ENCODE data around the gene TMED7. TPM values are rescaled to one million over a fixed set of nuclear protein-coding genes. Genes with fewer than 3 reads are reported as not detected.

The TMED7 gene
- total RNA-seq, 3 donors from 2014 or later = 89.0 to 113 (median 104) TPM

DNA sequence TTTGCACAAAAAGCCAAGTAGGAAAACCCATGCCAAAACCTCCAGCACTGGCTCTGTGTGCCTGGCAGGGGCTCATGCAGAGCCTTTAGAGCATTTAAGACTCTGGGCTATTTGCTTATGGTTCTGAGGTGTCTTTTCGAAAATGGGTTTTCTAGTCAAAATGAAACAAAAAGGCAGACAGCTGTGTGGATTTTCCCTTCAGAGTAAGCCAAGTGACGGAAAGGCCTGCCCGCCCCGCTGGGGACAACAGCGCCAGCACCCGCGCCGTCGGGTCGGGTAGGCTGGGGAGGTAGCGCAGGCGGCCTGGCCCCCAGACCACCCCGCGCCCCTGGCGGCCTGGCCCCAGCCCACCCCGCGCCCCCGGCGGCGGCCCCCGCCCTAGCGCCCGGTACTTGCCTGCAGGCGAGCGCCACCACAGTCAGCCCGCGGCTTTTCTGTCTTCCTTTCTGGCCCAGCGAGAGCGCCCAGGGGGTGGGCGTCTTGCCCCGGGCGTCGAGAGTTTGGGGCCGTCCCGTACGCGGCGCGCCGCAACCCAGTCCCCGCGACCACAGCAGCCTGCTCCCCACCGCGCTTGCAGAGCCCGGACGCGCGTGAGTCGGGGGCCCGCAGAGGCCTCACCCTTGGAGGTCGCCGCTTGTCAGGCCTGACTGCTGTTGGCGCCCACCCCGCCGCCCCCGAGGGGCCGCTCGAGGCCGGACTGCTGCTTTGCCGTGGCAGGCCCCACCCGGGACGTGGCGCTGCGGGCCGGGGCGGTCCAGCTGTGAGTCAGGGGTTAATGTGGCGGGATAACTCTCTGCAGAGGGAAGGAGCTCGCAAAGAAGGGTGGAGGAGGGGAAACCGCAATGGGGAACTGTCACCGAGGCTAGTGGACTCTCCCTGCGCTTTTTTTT is 23.9 kb downstream of the TMED7 start, which contains the start of gene TICAM2:
Gene TICAM2, minus strand, starts transcription at position 779 of the 890 bp plus-strand sequence. CDS start 21,223 bp downstream, outside the sequence.
- ATAC-seq (peak; percentile 90), DNase-seq (peak; percentile 69 to 80 (median 73))
- Histone ChIP-seq H3K4me3 (peak within 1 kb of the TSS; percentile 50), H3K9me3 (no peaks in the 10 kb centered on the region), H3K4me1 (ENCODE audit: low read depth) (peaks cover 7% of the 10 kb centered on the region), H3K36me3 (ENCODE audit: low read depth) (no peaks in the 10 kb centered on the region)
- TF ChIP-seq CTCF (IDR thresholded peaks at IDR 0.05) = no peak
- intact Hi-C loops (cut with DNase I, micrococcal nuclease) = no loop called here

DNA sequence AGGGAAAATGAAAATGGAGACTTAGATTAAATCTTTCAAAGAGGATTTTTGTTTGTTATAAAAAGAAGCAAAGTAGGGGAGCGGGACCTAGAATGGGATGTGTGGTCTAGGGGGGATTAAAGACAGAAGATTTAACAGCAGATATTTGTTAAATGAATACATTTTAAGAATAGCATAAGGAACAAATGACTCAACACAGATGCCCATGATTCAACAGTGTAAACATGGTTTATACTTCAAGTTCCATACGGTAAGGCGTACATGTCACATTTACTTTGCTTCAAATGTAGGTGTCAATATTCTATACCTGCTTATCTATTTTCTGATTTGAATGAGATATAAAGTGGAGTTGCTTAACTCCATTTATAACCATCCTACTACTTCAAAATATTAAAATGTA is 25.1 kb downstream of the TMED7 start:
- no peaks in the 10 kb centered on the region for H3K36me3 ChIP-seq (ENCODE audit: low read depth)
- ATAC-seq (no peak), DNase-seq (no peak)
- peaks cover 7% of the 10 kb centered on the region for H3K4me1 ChIP-seq (ENCODE audit: low read depth)
- H3K4me3 ChIP-seq = no peak overlapping the region
- H3K9me3 ChIP-seq = no peaks in the 10 kb centered on the region
- TF ChIP-seq CTCF (IDR thresholded peaks at IDR 0.05) = no peak
- intact Hi-C loops (cut with DNase I, micrococcal nuclease) = no loop called here

DNA sequence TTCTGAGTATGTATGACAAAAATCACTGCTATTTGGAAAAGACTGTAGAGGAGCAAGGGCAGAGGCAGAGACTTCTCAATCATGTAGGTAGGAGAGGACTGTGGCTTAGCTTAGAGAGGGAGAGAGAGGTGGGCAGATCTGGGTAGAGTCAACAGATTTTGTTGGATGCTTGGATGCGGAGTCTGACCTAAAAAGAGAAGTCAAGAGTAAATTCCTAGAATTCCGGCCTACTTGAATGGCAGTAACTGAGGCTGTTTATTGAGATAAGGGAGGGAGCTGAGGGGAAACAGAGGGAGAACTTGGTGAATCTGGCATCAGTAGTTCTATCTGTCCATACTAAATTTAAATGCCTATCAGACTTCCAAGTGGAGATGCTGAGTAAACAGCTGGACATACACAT is 25.9 kb downstream of the TMED7 start:
- ATAC-seq (no peak), DNase-seq (no peak)
- no peak for TF ChIP-seq CTCF (IDR thresholded peaks at IDR 0.05)
- no peaks in the 10 kb centered on the region for H3K36me3 ChIP-seq (ENCODE audit: low read depth)
- intact Hi-C loops (cut with DNase I, micrococcal nuclease) = no loop called here
- no peak overlapping the region for H3K4me3 ChIP-seq
- H3K9me3 ChIP-seq = no peaks in the 10 kb centered on the region
- H3K4me1 ChIP-seq (ENCODE audit: low read depth) = peaks cover 7% of the 10 kb centered on the region

GRCh38 chr5:115599502-115599901 is 26.3 kb downstream of the TMED7 start:
- H3K4me3 ChIP-seq = no peak overlapping the region
- ATAC-seq (peak; percentile 34), DNase-seq (peak in 1 of 3 donors; percentile 27)
- H3K9me3 ChIP-seq = no peaks in the 10 kb centered on the region
- intact Hi-C loops (cut with DNase I, micrococcal nuclease) = no loop called here
- H3K4me1 ChIP-seq (ENCODE audit: low read depth) = peaks cover 7% of the 10 kb centered on the region
- H3K36me3 ChIP-seq (ENCODE audit: low read depth) = no peaks in the 10 kb centered on the region
- TF ChIP-seq CTCF (IDR thresholded peaks at IDR 0.05) = no peak

- Histone ChIP-seq H3K36me3 (ENCODE audit: low read depth) (no peaks in the 10 kb centered on the region), H3K4me1 (ENCODE audit: low read depth) (no peaks in the 10 kb centered on the region), H3K4me3 (no peak overlapping the region), H3K9me3 (no peaks in the 10 kb centered on the region)
- ATAC-seq (no peak), DNase-seq (no peak)
- intact Hi-C loops (cut with DNase I, micrococcal nuclease) = no loop called here
- no peak for TF ChIP-seq CTCF (IDR thresholded peaks at IDR 0.05)
These were observed 31.4 kb downstream of the TMED7 start for GRCh38 chr5:115594128-115595047.
